H1 (cell line): ENCODE results near the gene SELENOK. TPM values are rescaled to one million over a fixed set of nuclear protein-coding genes. Genes with fewer than 3 reads are reported as not detected.
A peak's percentile ranks its signal among the peaks of the same experiment; 100 is the strongest.

ENCODE experiments used
- BCL11A ChIP-seq, 2 experiments: IDR thresholded peaks; one replicate each; pipeline ENCODE4 v1.6.1; 2011; ENCODE audit warnings: low read depth in 2 of 2, low read length in 2 of 2, mild to moderate bottlenecking in 2 of 2
- CBX5 ChIP-seq: fragments of 300-800, 300-1000 bp; sonication (generic); IDR thresholded peaks from 2 replicates; pipeline ENCODE4 v1.7.1; 2016; ENCODE audit warnings: antibody characterized with exemption, low read length, low read depth
- CEBPB ChIP-seq: IDR thresholded peaks from 2 replicates; pipeline ENCODE4 v1.6.1; 2012; ENCODE audit warnings: low read depth, low read length
- CHD2 ChIP-seq: IDR thresholded peaks from 2 replicates; pipeline ENCODE4 v1.6.1; 2012; ENCODE audit warnings: low read length, improper control_type of control experiment
- EP300 ChIP-seq, 2 experiments: IDR thresholded peaks; 1 replicate in 1 of 2; 2 replicates in 1 of 2; pipeline ENCODE4 v1.6.1; 2011 to 2012; ENCODE audit warnings: low read depth in 2 of 2, low read length in 2 of 2, mild to moderate bottlenecking in 2 of 2, borderline replicate concordance in 1 of 2, inconsistent platforms in 1 of 2, moderate library complexity in 1 of 2
- EZH2 ChIP-seq: fragments of 200-600 bp; sonication (generic); IDR thresholded peaks from 2 replicates; pipeline ENCODE4 v1.7.1; 2012; ENCODE audit warnings: low read depth, mild to moderate bottlenecking, moderate library complexity, low read length, inconsistent platforms; ENCODE audit not compliant: severe bottlenecking
- GTF2F1 ChIP-seq: IDR thresholded peaks from 2 replicates; pipeline ENCODE4 v1.6.1; 2012; ENCODE audit warnings: low read depth, low read length, improper control_type of control experiment, borderline replicate concordance
- HDAC6 ChIP-seq: IDR thresholded peaks from one replicate; pipeline ENCODE4 v1.7.1; 2012; ENCODE audit warnings: low read depth, mild to moderate bottlenecking, inconsistent platforms, low read length, moderate library complexity
- JUND ChIP-seq: IDR thresholded peaks from 2 replicates; pipeline ENCODE4 v1.6.1; 2011; ENCODE audit warnings: mild to moderate bottlenecking, improper control_type of control experiment, low read length
- MAFK ChIP-seq: IDR thresholded peaks from 2 replicates; pipeline ENCODE4 v1.6.1; 2012; ENCODE audit warnings: low read depth, mild to moderate bottlenecking, improper control_type of control experiment, low read length
- NANOG ChIP-seq: IDR thresholded peaks from 2 replicates; pipeline ENCODE4 v1.6.1; 2011; ENCODE audit warnings: low read length, low read depth, mild to moderate bottlenecking, inconsistent platforms; ENCODE audit not compliant: insufficient read depth, poor library complexity, severe bottlenecking
- PHF8 ChIP-seq: fragments of 200-600 bp; sonication (generic); conservative IDR thresholded peaks from 2 replicates; pipeline ENCODE4 v1.7.1; 2012; ENCODE audit warnings: low read depth, mild to moderate bottlenecking, inconsistent platforms, low read length, moderate library complexity
- RAD21 ChIP-seq, 2 experiments: IDR thresholded peaks in 1 of 2; conservative IDR thresholded peaks in 1 of 2; 2 replicates each; pipeline ENCODE4 v1.6.1; 2011; ENCODE audit warnings: low read depth in 2 of 2, low read length in 2 of 2, improper control_type of control experiment in 1 of 2, inconsistent platforms in 1 of 2, mild to moderate bottlenecking in 1 of 2, moderate library complexity in 1 of 2
- RNF2 ChIP-seq: fragments of 200-900, 300-1000 bp; sonication (generic); IDR thresholded peaks from 2 replicates; pipeline ENCODE4 v1.7.1; 2016; ENCODE audit warnings: borderline replicate concordance, low read depth, mild to moderate bottlenecking, antibody characterized with exemption, low read length; ENCODE audit not compliant: poor library complexity, severe bottlenecking; ENCODE audit errors: missing control alignments
- SIN3A ChIP-seq, 2 experiments: IDR thresholded peaks in 1 of 2; conservative IDR thresholded peaks in 1 of 2; 2 replicates each; pipeline ENCODE4 v1.6.1; 2011 to 2012; ENCODE audit warnings: low read length in 2 of 2, improper control_type of control experiment in 1 of 2, low read depth in 1 of 2, mild to moderate bottlenecking in 1 of 2
- SP1 ChIP-seq: IDR thresholded peaks from 2 replicates; pipeline ENCODE4 v1.6.1; 2011; ENCODE audit warnings: low read depth, low read length
- SP4 ChIP-seq: IDR thresholded peaks from 2 replicates; pipeline ENCODE4 v1.6.1; 2012; ENCODE audit warnings: low read length, inconsistent platforms
- TAF1 ChIP-seq: IDR thresholded peaks from 2 replicates; pipeline ENCODE4 v1.6.1; 2011; ENCODE audit warnings: mild to moderate bottlenecking, low read depth, low read length
- TBP ChIP-seq: IDR thresholded peaks from 2 replicates; pipeline ENCODE4 v1.6.1; 2011; ENCODE audit warnings: low read depth, low read length, improper control_type of control experiment
- YY1 ChIP-seq: IDR thresholded peaks from 2 replicates; pipeline ENCODE4 v1.6.1; 2011; ENCODE audit warnings: low read depth, mild to moderate bottlenecking, low read length
- polyA plus RNA-seq, 7 experiments: library from polyadenylated mRNA; depleted of rRNA in 3 of 7; stranded (reverse) in 5 of 7; unstranded in 2 of 7; fragments of >200 nt in 5 of 7; fragments of 200-250 nt in 2 of 7; gene quantifications; 1 replicate in 5 of 7; 2 replicates in 1 of 7; 4 replicates in 1 of 7; pipeline versions ENCODE4 v1.2.1 to v1.2.3, GENCODE V29; 2011 to 2013; ENCODE audit warnings: missing spikeins in 2 of 7, mixed read lengths in 2 of 7
- total RNA-seq: library from RNA; stranded (reverse); fragmentation: NEBNext Ultra II Directional; extraction: Animal tissue kit (Norgen Biotek cat#: 25700); gene quantifications from 2 replicates; pipeline ENCODE4 v1.2.1, GENCODE V29; 2021
- TF ChIP-seq, protein P1 (sequence below): IDR thresholded peaks from 2 replicates; pipeline ENCODE4 v1.6.1; 2012; ENCODE audit warnings: low read length, inconsistent platforms

Gene SELENOK
- total and polyA plus RNA-seq, 2 of the 8 experiments (the other 6 are each of a cell fraction or from before 2014, with no cell fraction given): 26.9 to 40.2 TPM

- TF ChIP-seq, protein P1, sequence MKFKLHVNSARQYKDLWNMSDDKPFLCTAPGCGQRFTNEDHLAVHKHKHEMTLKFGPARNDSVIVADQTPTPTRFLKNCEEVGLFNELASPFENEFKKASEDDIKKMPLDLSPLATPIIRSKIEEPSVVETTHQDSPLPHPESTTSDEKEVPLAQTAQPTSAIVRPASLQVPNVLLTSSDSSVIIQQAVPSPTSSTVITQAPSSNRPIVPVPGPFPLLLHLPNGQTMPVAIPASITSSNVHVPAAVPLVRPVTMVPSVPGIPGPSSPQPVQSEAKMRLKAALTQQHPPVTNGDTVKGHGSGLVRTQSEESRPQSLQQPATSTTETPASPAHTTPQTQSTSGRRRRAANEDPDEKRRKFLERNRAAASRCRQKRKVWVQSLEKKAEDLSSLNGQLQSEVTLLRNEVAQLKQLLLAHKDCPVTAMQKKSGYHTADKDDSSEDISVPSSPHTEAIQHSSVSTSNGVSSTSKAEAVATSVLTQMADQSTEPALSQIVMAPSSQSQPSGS: no peak; the same call in 1 of the 2 replicates
- TF ChIP-seq SIN3A (conservative IDR thresholded peaks at IDR 0.05 in 1 of 2, IDR thresholded peaks at IDR 0.05 in 1 of 2; ENCODE audit: low read depth in 1 of 2, low read length in 2 of 2) (peak in 1 of 2 experiments; percentile 84; a peak in 2 of 4 replicates), SP4 (no peak), YY1 (no peak), BCL11A (IDR thresholded peaks at IDR 0.05; ENCODE audit: low read depth in 2 of 2, low read length in 2 of 2) (no peak), NANOG (peak; percentile 34), SP1 (peak; percentile 59; the same call in 1 of the 2 replicates), EZH2 (no peak), RNF2 (no peak), JUND (no peak), GTF2F1 (peak; percentile 11; the same call in 1 of the 2 replicates), TAF1 (peak; percentile 89), CEBPB (no peak), PHF8 (peak; percentile 90), HDAC6 (no peak), RAD21 (IDR thresholded peaks at IDR 0.05 in 1 of 2, conservative IDR thresholded peaks at IDR 0.05 in 1 of 2; ENCODE audit: low read depth in 2 of 2, low read length in 2 of 2) (no peak), MAFK (peak; percentile 79), CBX5 (no peak), TBP (peak; percentile 83), EP300 (IDR thresholded peaks at IDR 0.05; ENCODE audit: borderline replicate concordance in 1 of 2, low read depth in 2 of 2, low read length in 2 of 2) (no peak; a peak in 1 of 3 replicates), CHD2 (no peak)
Measured at GRCh38 chr3:53891497-53892285, at the start of gene SELENOK (continued).
